Measurements from ENCODE around the gene SERPINA3.
"Not testable (repeated sequence)": the region's sequence is repeated elsewhere in the genome, so short reads cannot be mapped to it uniquely, and the experiment has no call there.

SERPINA3 gene

DNA sequence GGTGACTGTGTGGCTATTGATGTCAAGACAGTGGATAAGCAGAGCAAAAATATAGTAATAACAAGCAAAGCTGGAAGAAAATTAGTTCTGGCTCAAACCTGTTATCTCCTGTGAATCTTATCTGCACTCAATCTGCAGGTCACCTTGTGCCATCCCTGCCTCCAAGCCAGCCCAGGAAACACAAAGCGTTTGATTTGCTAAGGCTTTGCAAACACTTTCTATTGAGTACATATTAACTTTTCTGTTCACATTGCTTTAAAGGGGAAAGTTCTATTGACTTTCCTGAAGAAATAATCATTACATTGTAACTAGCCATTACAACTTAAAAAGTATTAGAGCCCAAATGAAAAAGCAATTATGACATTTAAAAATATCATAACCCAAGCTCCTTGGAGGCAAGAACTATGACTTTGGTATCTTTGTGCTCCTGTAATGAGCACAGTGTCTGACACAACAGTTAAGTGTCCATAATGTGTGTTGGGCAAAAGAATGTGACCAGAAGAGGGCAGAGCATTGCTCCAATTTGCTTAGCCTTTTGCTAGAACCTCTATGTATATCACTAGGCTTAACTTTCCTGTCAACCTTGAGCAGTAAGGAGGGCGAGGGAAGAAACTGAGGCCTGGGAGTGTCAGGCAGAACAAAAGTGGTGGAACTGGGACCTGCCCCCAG, 24.7 kb downstream of the SERPINA3 start:
- DNase-seq, result no peak

DNA sequence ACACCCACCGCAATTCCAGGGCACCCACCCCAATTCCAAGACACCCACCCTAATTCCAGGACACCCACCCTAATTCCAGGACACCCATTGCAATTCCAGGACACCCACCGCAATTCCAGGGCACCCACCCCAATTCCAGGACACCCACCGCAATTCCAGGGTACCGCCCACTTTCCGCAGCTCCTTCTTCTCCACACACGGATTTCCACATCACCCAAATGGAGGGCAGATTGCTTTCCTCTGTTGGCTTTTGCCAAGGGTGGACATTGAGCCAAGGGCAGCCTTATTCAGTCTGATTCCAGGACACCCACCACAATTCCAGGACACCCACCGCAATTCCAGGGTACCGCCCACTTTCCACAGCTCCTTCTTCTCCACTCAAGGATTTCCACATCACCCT, 25.6 kb downstream of the SERPINA3 start:
- not testable (repeated sequence) for DNase-seq

DNA sequence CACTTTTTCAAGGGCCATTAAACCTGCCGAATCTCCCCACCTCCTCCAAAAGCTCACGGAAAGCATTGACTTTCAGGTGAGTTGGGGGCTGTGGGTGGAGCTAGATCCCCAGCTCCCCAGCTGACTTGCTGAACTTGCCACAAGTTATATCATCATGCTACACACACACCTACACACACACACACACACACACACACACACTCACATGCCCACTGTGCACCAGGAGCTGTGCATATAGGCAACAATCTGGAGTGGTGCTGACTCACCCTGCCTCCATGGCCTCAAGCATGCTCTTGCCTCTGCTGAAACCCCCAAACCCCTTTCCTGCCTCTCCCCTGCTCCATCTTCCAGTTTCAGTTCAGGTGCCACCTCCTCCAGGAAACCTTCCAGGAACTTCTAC, 26.1 kb downstream of the SERPINA3 start:
- no peak for DNase-seq

DNA sequence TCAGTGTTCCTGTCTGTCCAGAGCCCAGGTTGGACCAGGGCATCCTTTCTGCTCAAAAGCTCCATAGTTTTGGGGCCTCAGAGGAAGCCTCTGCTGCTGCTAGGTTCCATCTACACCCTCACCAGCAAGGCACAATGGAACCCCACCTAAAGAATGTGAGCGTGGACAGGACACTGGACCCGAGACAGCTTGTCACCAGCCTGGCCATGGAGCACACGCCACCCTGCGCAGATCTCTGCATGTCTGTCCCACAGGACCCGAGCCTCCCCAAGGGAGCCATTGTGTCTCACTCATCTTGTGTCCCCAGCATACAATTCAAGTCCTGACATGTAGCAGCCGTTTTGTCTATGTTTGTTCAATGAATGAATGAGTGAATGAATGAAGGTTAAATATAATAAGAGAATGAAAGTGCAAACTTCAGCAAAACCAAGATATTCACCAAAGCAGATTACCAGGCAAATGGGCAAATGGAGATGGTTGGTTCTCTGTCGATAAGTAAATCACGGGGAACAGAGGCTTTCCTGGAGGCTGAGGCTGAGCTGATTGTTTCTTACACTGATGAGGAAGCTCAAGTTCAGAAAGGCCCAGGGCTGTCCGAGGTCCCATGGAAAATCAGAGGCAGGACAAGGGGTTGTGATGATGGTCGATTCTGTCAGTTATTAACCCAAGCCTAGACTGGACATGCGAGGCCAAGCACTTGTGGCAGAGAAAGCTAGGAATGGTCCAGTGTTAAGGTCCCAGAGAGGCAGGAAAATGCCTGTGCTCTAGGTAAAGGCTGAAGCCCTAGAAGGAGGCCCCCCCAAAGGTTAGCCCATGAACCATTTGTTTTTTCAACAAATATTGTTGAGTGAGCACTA, 27.0 kb downstream of the SERPINA3 start:
- no peak for DNase-seq

DNA sequence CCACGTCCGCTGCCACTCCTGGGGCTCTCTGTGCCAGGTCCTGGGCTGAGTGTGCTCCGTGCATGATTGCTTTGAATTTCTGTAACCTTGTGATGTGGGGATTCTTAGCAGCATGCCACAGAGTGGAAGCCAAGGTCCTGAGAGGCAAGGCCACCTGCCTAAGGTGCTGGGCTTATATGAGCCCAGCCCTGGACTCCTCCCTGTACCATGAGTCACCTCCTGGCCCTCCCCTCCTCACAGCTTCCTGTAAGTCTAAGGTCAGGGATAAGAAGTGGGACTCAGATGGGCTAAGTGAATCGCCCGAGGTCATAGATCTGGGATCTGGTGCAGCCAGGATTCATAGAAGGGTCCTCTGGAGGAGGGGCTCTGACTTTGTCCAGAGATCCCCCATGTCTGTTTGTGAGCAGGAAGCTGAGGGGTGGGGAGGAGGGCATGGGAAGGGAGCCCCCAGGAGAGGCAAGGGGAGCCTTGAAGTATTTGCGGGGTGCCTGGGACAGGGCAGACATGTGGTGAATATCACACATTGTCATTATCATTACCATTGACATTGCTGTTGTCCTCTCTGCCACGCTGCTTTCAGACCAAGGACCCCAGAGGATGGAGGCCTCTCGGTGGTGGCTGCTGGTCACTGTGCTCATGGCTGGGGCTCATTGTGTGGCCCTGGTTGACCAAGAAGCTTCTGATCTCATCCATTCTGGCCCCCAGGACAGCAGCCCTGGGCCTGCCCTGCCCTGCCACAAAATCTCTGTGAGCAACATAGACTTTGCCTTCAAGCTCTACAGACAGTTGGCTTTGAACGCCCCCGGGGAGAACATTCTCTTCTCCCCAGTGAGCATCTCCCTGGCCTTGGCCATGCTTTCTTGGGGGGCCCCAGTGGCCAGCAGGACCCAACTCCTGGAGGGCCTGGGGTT, 28.8 kb downstream of the SERPINA3 start:
- DNase-seq, result no peak

DNA sequence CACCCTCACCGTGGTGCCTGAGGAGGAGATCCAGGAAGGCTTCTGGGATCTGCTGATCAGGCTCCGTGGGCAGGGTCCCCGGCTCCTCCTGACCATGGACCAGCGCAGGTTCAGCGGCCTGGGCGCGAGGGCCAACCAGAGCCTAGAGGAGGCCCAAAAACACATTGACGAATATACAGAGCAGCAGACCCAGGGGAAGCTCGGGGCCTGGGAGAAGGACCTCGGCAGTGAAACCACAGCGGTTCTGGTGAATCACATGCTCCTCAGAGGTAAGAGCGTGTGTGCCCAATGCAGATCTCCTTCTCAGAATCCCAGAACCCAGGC, 29.4 kb downstream of the SERPINA3 start:
- DNase-seq, result no peak

DNA sequence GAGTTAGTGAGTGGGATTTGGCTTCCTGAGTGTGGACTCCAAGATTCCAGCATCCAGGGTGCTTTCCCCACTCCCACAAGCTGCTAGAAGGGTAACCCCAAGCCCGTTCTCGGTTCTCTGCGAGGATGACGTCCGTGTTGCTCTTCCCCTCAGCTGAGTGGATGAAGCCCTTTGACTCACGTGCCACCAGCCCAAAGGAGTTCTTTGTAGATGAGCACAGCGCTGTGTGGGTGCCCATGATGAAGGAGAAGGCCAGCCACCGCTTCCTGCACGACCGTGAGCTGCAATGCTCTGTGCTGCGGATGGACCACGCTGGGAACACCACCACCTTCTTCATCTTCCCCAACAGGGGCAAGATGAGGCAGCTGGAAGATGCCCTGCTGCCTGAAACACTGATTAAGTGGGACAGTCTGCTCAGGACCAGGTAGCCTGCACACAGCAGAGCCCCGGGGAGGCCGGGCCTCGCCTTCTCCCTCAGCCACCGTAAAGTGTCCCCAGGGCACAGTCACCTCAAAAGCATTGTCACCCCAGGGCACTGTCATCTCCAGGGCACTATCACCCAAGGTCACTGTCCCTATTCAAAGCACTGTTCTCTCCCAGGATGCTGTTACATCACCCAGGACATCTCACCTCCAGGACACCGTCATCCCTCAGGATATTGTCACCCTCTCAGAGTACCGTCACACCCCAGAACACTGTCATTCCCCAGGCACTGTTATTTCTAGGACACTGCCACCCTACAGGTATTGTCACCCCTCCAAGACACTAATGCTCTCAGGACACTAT, 31.3 kb downstream of the SERPINA3 start:
- DNase-seq, result no peak

DNA sequence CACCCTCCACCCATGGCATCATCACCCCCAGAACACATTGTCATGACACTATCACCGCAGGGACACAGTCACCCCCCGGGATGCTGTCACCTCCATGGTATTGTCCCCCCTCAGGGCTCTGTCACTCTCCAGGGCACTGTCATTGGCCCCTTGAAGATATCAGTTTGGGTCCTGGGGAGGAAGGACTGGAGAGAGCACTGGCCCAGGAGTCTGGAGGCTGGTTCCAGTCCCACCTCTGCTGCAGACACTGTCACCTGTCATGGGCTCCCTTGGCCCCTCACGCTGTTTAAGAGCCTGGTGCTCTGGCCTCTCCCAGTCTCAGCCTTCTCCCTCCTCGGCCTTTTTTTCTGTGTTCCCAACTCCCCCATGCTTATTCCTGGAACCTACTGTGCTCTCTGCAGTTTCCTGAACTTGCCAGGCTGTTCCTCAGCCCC, 31.9 kb downstream of the SERPINA3 start:
- DNase-seq, result no peak

DNA sequence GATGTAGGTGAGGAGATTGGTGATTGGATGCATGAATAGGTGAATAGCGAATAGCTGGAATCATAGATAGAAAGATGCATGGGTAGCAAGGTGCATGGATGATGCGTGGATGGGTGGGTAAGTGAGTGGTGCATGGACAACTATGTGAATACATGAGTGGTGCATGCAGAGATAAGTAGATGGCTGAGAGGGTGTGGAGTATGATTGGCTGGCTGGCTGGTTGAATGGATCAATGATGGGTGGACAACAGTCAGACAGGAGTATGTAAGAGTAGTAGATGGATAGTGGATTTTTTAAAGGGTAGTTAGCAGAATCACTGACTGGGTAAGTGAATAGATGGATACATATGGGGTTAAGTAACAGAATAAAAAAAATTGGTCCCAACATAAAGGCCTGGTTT, 33.9 kb downstream of the SERPINA3 start:
- no peak for DNase-seq

DNA sequence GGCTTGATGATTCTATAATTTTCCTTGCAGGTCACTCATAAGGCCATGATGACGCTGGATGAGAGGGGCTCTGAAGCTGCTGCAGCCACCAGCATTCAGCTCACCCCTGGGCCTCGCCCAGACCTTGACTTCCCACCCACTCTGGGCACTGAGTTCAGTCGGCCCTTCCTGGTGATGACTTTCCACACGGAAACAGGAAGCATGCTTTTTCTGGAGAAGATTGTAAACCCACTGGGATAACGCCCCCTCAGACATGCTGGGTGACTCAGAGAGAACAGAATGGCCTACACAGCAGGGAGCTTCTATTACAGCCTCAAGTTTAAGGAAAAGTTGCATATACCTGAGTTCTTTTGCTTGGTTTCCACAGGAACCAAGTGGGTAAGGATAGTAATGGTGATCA, 34.3 kb downstream of the SERPINA3 start:
- DNase-seq, result no peak

DNA sequence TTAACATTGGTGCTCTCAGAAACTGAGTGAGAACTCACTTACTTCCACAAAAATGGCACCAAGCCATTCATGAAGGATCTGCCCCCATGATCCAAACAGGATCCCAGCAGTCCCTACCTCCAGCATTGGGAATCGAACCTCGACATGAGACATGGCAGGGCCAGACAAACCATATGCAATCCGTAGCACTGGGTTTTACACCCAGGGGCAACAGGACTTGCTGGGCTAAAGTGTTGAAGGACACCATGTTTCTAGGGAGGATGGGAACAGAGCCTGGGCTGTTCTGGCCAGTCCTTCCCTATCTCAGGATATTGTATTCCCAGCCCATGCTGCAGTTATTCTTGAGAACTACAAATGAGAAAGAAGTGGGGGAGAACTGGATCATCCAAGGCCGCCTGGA, 36.6 kb downstream of the SERPINA3 start:
- DNase-seq, result no peak

DNA sequence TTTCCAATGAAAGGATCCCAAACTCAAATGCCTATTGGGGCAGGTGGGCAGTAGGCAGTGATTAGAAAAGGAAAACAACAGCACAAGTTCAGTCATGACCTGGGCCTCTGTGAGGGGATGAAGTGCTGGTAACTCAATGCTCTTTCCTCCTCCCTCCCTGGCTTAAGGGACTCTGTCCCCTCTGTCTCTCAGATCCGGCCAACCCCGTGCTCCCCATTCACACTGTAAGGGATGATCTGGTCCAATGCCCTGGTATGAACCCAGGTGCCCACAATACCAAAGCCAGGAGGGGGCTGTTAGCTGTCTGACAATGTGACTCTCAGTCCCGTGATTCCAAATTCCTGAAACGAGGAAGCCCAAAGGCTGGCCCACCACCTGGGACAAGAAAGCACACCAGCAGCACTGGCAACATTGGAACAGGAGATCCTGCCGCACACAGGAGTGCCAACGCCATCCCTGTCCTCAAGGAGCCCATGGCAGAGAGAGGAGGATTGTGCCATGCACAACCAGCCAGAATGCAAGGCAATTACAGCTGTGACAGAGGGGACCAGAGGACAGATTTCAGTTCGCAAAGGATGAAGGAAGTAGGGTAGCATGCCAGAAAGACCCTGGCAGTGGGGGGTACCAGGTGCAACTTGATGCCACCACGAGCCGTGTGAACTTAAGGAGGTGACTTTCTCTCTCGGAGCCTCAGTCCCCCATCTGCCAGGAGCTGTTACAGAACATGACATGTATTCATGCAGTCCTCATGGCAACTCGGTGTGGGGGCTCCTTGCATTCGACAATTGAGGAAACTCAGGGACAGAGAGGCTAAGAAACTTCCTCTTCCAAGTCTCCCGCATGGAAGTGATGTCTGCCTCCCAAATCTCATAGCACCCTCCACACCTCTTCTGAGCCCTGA, 37.6 kb downstream of the SERPINA3 start:
- DNase-seq, result no peak

DNA sequence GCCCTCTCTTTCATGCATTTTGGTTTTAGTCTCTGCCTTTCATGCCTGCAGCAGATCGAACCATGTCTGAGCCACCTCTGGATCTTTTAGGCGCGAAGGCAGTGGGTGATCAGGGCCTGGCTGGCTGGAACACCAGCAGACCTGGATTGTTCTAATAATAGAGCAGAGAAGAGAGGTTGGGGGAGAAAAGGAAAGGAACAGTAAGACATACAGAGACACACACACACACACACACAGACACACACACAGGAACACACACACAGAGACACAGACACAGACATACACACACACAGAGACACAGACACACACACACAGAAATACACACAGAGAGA, 38.2 kb downstream of the SERPINA3 start:
- no peak for DNase-seq

DNA sequence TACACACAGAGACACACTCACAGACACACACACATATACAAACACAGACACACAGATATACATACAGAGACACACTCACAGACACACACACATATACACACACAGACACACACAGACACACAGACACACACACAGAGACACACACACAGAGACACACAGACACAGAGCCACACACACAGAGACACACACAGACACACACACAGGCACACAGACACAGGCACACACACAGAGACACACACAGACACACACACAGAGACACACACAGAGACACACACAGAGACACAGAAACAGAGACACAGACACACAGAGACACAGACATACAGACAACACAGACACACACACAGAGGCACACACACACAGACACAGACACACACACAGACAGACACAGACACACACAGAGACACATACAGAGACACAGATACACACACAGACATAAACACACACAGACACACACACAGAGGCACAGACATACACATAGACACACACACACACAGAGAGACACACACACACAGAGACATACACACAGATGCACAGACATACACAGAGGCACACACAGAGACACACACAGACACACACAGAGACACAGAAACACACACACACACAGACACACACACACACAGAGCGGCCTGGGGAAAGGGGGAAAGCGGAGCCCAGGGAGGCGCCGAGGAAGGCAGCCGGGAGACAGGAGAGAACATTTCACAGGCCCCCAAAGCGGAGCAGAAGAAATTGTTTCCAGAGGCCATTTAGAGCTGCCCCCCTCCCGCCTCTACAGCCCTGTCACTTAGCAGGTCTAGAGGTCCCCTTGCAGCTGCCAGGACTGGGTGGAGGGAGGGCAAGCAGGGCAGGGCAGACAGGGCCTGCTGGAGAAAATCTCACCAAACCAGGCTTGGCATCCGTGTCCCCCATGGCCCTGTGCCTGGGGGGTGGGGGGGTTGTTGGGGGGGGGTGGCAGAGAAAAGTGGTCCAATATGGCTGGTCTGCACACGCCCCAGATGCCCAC, 38.9 kb downstream of the SERPINA3 start:
- DNase-seq, result no peak

DNA sequence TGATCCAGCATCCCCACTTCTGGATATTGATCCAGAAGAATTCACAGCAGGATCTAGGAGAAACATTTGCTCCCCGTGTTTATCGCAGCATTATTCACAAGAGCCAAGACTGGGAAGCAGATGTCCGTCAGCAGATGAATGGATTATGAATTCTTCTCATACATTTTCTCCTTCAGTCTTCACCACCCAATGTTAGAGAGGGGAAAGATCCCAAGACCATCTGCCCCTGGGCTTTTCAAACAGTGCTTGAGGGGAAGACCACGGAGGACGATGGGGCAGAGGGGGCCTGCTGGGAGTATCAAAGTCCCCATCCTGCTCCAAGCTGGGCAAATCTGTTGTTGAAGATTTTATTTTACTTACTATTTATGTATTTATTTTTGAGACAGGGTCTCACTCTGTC, 41.1 kb downstream of the SERPINA3 start:
- DNase-seq, result no peak

DNA sequence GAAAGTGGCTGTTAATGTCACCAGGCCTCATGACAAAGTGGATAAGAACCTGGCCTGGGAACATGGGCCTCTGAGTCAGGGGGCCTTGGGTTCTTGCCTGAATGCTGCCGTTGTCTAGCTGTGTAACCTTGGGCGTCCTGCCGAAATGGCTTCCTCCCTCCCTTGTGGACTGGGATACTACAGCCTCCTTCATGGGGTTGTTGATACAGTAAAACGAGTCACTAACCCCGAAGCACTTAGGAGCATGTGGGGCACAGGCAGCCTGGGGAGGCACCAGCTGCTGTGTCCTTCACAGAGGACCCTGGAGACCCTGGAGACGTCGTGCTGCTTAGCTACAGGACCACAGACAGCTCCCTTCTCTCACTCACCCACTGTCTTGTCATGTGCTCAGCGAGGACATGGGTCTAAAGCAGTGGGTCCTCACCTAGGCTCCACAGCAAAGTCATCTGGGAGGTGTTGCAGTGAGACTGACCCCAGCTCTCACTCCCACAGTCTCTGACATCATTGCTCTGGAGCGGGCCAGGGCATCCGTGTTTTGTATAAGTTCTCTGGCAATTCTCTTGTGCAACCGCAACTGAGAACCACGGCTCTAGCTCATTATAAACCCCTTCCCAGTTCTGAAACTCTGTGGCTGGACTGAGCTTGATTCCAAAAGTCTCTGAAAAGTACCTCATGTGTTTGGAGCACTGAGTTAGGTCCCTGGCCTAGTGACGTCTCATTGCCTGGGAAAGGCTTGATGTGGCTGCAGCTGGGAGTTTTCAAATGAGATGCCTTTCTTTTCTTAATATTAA, 42.1 kb downstream of the SERPINA3 start:
- no peak for DNase-seq

DNA sequence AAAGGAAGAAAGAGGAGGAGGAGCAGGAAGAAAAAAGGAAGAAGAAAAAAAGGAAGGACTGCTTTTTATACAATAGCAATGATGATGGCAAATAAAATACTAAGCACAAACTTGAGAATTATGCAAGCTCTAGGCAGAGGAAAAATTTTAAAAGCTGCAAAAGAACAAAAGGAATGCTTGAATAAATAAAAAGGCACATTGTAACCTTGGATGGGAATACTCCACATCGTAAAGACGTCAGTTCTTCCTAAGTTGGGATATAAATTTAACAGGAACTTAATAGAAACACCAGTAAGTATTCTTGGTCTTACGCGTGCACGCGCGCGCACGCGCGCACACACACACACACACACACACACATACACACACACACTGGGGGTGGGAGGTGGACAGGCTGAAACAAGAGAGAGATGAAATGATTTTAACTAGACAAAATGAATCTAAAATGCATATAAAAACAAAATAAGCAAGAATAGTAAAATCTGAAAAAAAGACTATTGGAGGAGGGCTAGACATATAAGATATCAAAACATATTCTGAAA, 43.0 kb downstream of the SERPINA3 start:
- no peak for DNase-seq

DNA sequence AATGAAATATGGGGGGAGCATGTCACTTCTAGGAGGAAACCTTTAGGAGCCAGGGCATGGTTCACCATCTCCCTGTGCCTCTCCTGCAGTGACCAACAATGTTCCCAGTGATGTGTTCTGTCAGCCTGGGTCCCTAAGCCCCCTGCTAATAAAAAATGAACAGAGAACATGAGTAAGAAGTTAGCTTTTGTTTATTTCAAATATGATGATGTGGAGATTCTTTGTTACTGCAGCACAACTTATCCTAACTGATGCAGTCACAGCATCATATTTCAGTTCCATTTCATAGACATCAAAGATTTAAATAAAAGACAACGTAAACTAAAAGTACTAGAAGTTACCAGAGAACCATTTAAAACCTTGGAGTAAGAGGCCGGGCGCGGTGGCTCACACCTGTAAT, 43.9 kb downstream of the SERPINA3 start:
- DNase-seq, result no peak

DNA sequence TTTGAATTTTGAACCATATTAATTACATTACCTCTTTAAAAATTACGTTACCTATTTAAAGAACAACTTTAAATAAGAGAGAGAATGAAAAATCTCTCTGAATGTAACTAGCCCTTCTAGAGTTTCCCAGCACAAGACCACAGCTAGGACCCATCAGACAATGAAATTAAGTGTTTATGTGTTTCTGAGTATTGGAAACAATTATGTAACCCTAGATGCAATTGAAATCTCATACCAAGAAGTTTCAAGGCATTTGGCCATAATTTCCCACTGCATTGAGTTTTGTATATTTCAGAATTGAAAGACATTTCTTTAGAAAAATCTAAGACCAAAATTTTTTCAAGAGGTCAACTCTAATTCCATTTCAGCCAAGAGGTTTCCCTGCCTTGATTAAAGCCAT, 47.1 kb downstream of the SERPINA3 start:
- DNase-seq, result no peak
